Mesenchymal stem cell (in vitro differentiated cells and primary cell): ENCODE results near the gene PCYT2.

Experiments
- DNase-seq: peaks from one replicate; pipeline ENCODE4 v3.0.0-alpha.2; 2013
- H2AFZ ChIP-seq: one replicate; pipeline ENCODE4 v1.6.1; 2013; ENCODE audit warnings: low read depth, mild to moderate bottlenecking, control low read depth, inconsistent platforms, low read length, moderate library complexity
- H2AK5ac ChIP-seq: 2 replicates; pipeline ENCODE4 v1.6.1; 2013; ENCODE audit warnings: low read length, moderate library complexity, mild to moderate bottlenecking, inconsistent platforms; ENCODE audit not compliant: severe bottlenecking
- H2BK120ac ChIP-seq: one replicate; pipeline ENCODE4 v1.6.1; 2013; ENCODE audit warnings: low read depth, mild to moderate bottlenecking, inconsistent platforms, low read length, moderate library complexity
- H2BK12ac ChIP-seq, 2 experiments: one replicate each; pipeline ENCODE4 v1.6.1; 2013; ENCODE audit warnings: inconsistent platforms in 2 of 2, low read length in 2 of 2, mild to moderate bottlenecking in 2 of 2, moderate library complexity in 2 of 2, control low read depth in 1 of 2
- H2BK15ac ChIP-seq: one replicate; pipeline ENCODE4 v1.6.1; 2013; ENCODE audit warnings: mild to moderate bottlenecking, low read depth, inconsistent platforms; ENCODE audit not compliant: poor library complexity, severe bottlenecking
- H2BK5ac ChIP-seq: 2 replicates; pipeline ENCODE4 v1.6.1; 2013; ENCODE audit warnings: low read depth, mild to moderate bottlenecking, low read length, control low read depth, inconsistent platforms; ENCODE audit not compliant: poor library complexity, severe bottlenecking
- H3K14ac ChIP-seq, 2 experiments: one replicate each; pipeline ENCODE4 v1.6.1; 2013; ENCODE audit warnings: inconsistent platforms in 2 of 2, low read length in 2 of 2, control low read depth in 1 of 2, mild to moderate bottlenecking in 1 of 2, moderate library complexity in 1 of 2
- H3K18ac ChIP-seq, 2 experiments: one replicate each; pipeline ENCODE4 v1.6.1; 2013; ENCODE audit warnings: inconsistent platforms in 2 of 2, low read length in 2 of 2, control low read depth in 1 of 2, low read depth in 1 of 2, mild to moderate bottlenecking in 1 of 2
- H3K23ac ChIP-seq, 2 experiments: one replicate each; pipeline ENCODE4 v1.6.1; 2013; ENCODE audit warnings: inconsistent platforms in 2 of 2, low read length in 2 of 2, mild to moderate bottlenecking in 2 of 2, moderate library complexity in 2 of 2, control low read depth in 1 of 2
- H3K27ac ChIP-seq: 2 replicates; pipeline ENCODE4 v1.5.1; 2013; ENCODE audit warnings: mild to moderate bottlenecking, moderate library complexity, low read length, control low read depth, inconsistent platforms; ENCODE audit not compliant: poor library complexity, severe bottlenecking
- H3K27me3 ChIP-seq, 2 experiments: 2 replicates each; pipeline versions ENCODE4 v1.6.1 to v1.7.0; 2013; ENCODE audit warnings: low read length in 2 of 2, mild to moderate bottlenecking in 2 of 2, moderate library complexity in 2 of 2, control low read depth in 1 of 2, inconsistent platforms in 1 of 2; ENCODE audit not compliant: control insufficient read depth in 1 of 2, insufficient read depth in 1 of 2
- H3K36me3 ChIP-seq, 2 experiments: 2 replicates each; pipeline versions ENCODE4 v1.6.1 to v1.7.0; 2013; ENCODE audit warnings: low read length in 2 of 2, control low read depth in 1 of 2, inconsistent platforms in 1 of 2, low read depth in 1 of 2, mild to moderate bottlenecking in 1 of 2; ENCODE audit not compliant: insufficient read depth in 2 of 2, control insufficient read depth in 1 of 2
- H3K4ac ChIP-seq, 2 experiments: one replicate each; pipeline ENCODE4 v1.6.1; 2013; ENCODE audit warnings: inconsistent platforms in 2 of 2, low read length in 2 of 2, mild to moderate bottlenecking in 2 of 2, moderate library complexity in 2 of 2, control low read depth in 1 of 2, low read depth in 1 of 2
- H3K4me1 ChIP-seq: 2 replicates; pipeline ENCODE4 v1.6.1; 2013; ENCODE audit warnings: low read depth, low read length, control low read depth; ENCODE audit not compliant: control insufficient read depth, insufficient read depth
- H3K4me2 ChIP-seq: 2 replicates; pipeline ENCODE4 v1.6.1; 2013; ENCODE audit warnings: low read length, mild to moderate bottlenecking, inconsistent platforms; ENCODE audit not compliant: poor library complexity, severe bottlenecking
- H3K4me3 ChIP-seq, 2 experiments: 2 replicates each; pipeline versions ENCODE4 v1.5.1 to v1.7.0; 2013; ENCODE audit warnings: low read length in 2 of 2, mild to moderate bottlenecking in 2 of 2, control low read depth in 1 of 2, low read depth in 1 of 2; ENCODE audit not compliant: insufficient read depth in 1 of 2
- H3K79me1 ChIP-seq: replicated peaks from 2 replicates; pipeline ENCODE4 v1.6.1; 2013; ENCODE audit warnings: mild to moderate bottlenecking, control low read depth, low read length, inconsistent platforms; ENCODE audit not compliant: poor library complexity, severe bottlenecking
- H3K9ac ChIP-seq: 2 replicates; pipeline ENCODE4 v1.7.0; 2013; ENCODE audit warnings: mild to moderate bottlenecking, low read length, moderate library complexity
- H3K9me3 ChIP-seq: 2 replicates; pipeline ENCODE4 v1.7.0; 2013; ENCODE audit warnings: mild to moderate bottlenecking, low read length; ENCODE audit not compliant: control insufficient read depth
- H4K8ac ChIP-seq: one replicate; pipeline ENCODE4 v1.6.1; 2013; ENCODE audit warnings: inconsistent platforms, mild to moderate bottlenecking, low read length, moderate library complexity
- H4K91ac ChIP-seq: one replicate; pipeline ENCODE4 v1.6.1; 2013; ENCODE audit warnings: mild to moderate bottlenecking, low read length, inconsistent platforms
- WGBS: methylation state at CpG from one replicate; pipeline ENCODE4 v1.1.7; 2013; ENCODE audit warnings: mixed read lengths; 5-methylcytosine and 5-hydroxymethylcytosine counted together

The PCYT2 gene

GRCh38 chr17:81940538-81941483 is 29.6 kb upstream of the PCYT2 start:
- no peak overlapping the region for H3K23ac ChIP-seq
- no peak overlapping the region for H3K4me3 ChIP-seq
- no peaks in the 10 kb centered on the region for H3K36me3 ChIP-seq
- H3K79me1 ChIP-seq, result peaks cover 6% of the 10 kb centered on the region
- H3K14ac ChIP-seq, result peak overlapping the region in 1 of 2 experiments; percentile 22
- H3K4ac ChIP-seq, result no peak overlapping the region
- no peak overlapping the region for H2AFZ ChIP-seq
- no peak overlapping the region for H2AK5ac ChIP-seq
- H3K18ac ChIP-seq, result no peak overlapping the region
- no peak overlapping the region for H4K91ac ChIP-seq
- peaks cover 13 to 47% of the 10 kb centered on the region in 2 experiments for H3K27me3 ChIP-seq
- H2BK120ac ChIP-seq, result no peak overlapping the region
- no peak overlapping the region for H3K27ac ChIP-seq
- H3K4me2 ChIP-seq, result no peak overlapping the region
- no peak overlapping the region for H3K9ac ChIP-seq
- WGBS, result 95% methylated on average over 56 of the region's 56 CpGs
- DNase-seq, result no peak
- no peak overlapping the region for H4K8ac ChIP-seq
- no peak overlapping the region for H2BK5ac ChIP-seq
- peaks cover 14% of the 10 kb centered on the region for H3K4me1 ChIP-seq
- no peak overlapping the region for H2BK15ac ChIP-seq
- peak overlapping the region in 1 of 2 experiments; percentile 31 for H2BK12ac ChIP-seq
- H3K9me3 ChIP-seq, result no peaks in the 10 kb centered on the region

- no peak overlapping the region for H2AK5ac ChIP-seq
- no peak overlapping the region for H2BK12ac ChIP-seq
- H3K9ac ChIP-seq, result no peak overlapping the region
- no peak overlapping the region for H3K23ac ChIP-seq
- H3K4ac ChIP-seq, result no peak overlapping the region
- H2BK5ac ChIP-seq, result no peak overlapping the region
- no peak overlapping the region for H3K27ac ChIP-seq
- no peak overlapping the region for H3K14ac ChIP-seq
- H3K4me3 ChIP-seq, result no peak overlapping the region
- H3K27me3 ChIP-seq, result peaks cover 13 to 46% of the 10 kb centered on the region in 2 experiments
- WGBS, result 91% methylated on average over 21 of the region's 21 CpGs
- H3K79me1 ChIP-seq, result peaks cover 14% of the 10 kb centered on the region
- peaks cover 23% of the 10 kb centered on the region for H3K4me1 ChIP-seq
- no peak overlapping the region for H2BK15ac ChIP-seq
- H3K4me2 ChIP-seq, result no peak overlapping the region
- H2BK120ac ChIP-seq, result no peak overlapping the region
- peaks cover 0 to 5% of the 10 kb centered on the region in 2 experiments for H3K36me3 ChIP-seq
- H4K8ac ChIP-seq, result no peak overlapping the region
- no peak overlapping the region for H2AFZ ChIP-seq
- H3K9me3 ChIP-seq, result no peaks in the 10 kb centered on the region
- no peak overlapping the region for H4K91ac ChIP-seq
- no peak for DNase-seq
- no peak overlapping the region for H3K18ac ChIP-seq
Observed at GRCh38 chr17:81939881-81940385, 28.7 kb upstream of the PCYT2 start.

GRCh38 chr17:81939218-81939617 is 28.0 kb upstream of the PCYT2 start:
- H3K9me3 ChIP-seq, result no peaks in the 10 kb centered on the region
- H2BK5ac ChIP-seq, result no peak overlapping the region
- H2BK15ac ChIP-seq, result no peak overlapping the region
- no peak overlapping the region for H2BK120ac ChIP-seq
- H2AK5ac ChIP-seq, result no peak overlapping the region
- no peak overlapping the region for H4K8ac ChIP-seq
- H3K79me1 ChIP-seq, result peaks cover 16% of the 10 kb centered on the region
- H3K9ac ChIP-seq, result no peak overlapping the region
- H3K27me3 ChIP-seq, result peaks cover 13 to 39% of the 10 kb centered on the region in 2 experiments
- no peak overlapping the region for H3K27ac ChIP-seq
- no peak overlapping the region for H3K4ac ChIP-seq
- 73% methylated on average over 12 of the region's 15 CpGs for WGBS
- no peak overlapping the region for H2BK12ac ChIP-seq
- H3K14ac ChIP-seq, result no peak overlapping the region
- no peak overlapping the region for H2AFZ ChIP-seq
- H3K36me3 ChIP-seq, result peaks cover 0 to 12% of the 10 kb centered on the region in 2 experiments
- H3K4me1 ChIP-seq, result peaks cover 27% of the 10 kb centered on the region
- no peak overlapping the region for H4K91ac ChIP-seq
- no peak overlapping the region for H3K4me2 ChIP-seq
- H3K18ac ChIP-seq, result no peak overlapping the region
- no peak overlapping the region for H3K23ac ChIP-seq
- no peak for DNase-seq
- H3K4me3 ChIP-seq, result no peak overlapping the region

- Histone ChIP-seq H3K9me3 (no peaks in the 10 kb centered on the region), H2BK12ac (no peak overlapping the region), H3K18ac (peak overlapping the region in 1 of 2 experiments; percentile 25), H3K4me2 (peak overlapping the region; percentile 0), H4K8ac (no peak overlapping the region), H4K91ac (no peak overlapping the region), H3K27ac (no peak overlapping the region), H2BK120ac (no peak overlapping the region), H3K14ac (peak overlapping the region in 1 of 2 experiments; percentile 53), H2BK15ac (no peak overlapping the region), H3K4me1 (peaks cover 24% of the 10 kb centered on the region), H3K4ac (no peak overlapping the region), H3K27me3 (peaks cover 4 to 35% of the 10 kb centered on the region in 2 experiments), H2BK5ac (no peak overlapping the region), H3K9ac (no peak overlapping the region), H3K4me3 (no peak overlapping the region), H3K36me3 (peaks cover 0 to 36% of the 10 kb centered on the region in 2 experiments), H2AK5ac (no peak overlapping the region), H3K23ac (no peak overlapping the region), H3K79me1 (peaks cover 20% of the 10 kb centered on the region), H2AFZ (no peak overlapping the region)
- WGBS, result 93% methylated on average over 6 of the region's 6 CpGs
- no peak for DNase-seq
Observed at GRCh38 chr17:81935709-81936084, 24.5 kb upstream of the PCYT2 start.
